ENCODE results near the gene EXOC6B. TPM values are rescaled to one million over a fixed set of nuclear protein-coding genes. Genes with fewer than 3 reads are reported as not detected.

Gene EXOC6B
- total and polyA plus RNA-seq, 8 donors = 22.1 to 30.8 (median 25.9) TPM

- TF ChIP-seq CTCF (IDR thresholded peaks at IDR 0.05) = no peak
- no peak for ATAC-seq
- H3K4me1 ChIP-seq = no peaks in the 10 kb centered on the region
Measured at GRCh38 chr2:72698300-72698699, 127.5 kb downstream of the EXOC6B start.

GRCh38 chr2:72696559-72696958, 129.3 kb downstream of the EXOC6B start:
- no peak for TF ChIP-seq CTCF (IDR thresholded peaks at IDR 0.05)
- Histone ChIP-seq H3K9me3 (no peaks in the 10 kb centered on the region), H3K27me3 (no peaks in the 10 kb centered on the region), H3K4me1 (no peaks in the 10 kb centered on the region), H3K36me3 (no peaks in the 10 kb centered on the region), H3K4me3 (no peak overlapping the region), H3K27ac (no peak overlapping the region)
- ATAC-seq (no peak), DNase-seq (no peak)
- intact Hi-C loops (cut with DNase I) = no loop called here

More at GRCh38 chr2:72698300-72698699, 127.5 kb downstream of the EXOC6B start:
- intact Hi-C loops (cut with DNase I) = no loop called here
- no peak overlapping the region for H3K27ac ChIP-seq
- H3K36me3 ChIP-seq = no peaks in the 10 kb centered on the region
- DNase-seq = no peak
- no peak overlapping the region for H3K4me3 ChIP-seq
- H3K27me3 ChIP-seq = no peaks in the 10 kb centered on the region
- H3K9me3 ChIP-seq = no peaks in the 10 kb centered on the region

- TF ChIP-seq CTCF (IDR thresholded peaks at IDR 0.05) = no peak
- Histone ChIP-seq H3K36me3 (no peaks in the 10 kb centered on the region), H3K4me3 (no peak overlapping the region), H3K4me1 (no peaks in the 10 kb centered on the region), H3K27me3 (no peaks in the 10 kb centered on the region), H3K9me3 (no peaks in the 10 kb centered on the region), H3K27ac (no peak overlapping the region)
- DNase-seq (no peak), ATAC-seq (no peak)
- intact Hi-C loops (cut with DNase I) = no loop called here
Measured at GRCh38 chr2:72695676-72696075, 130.2 kb downstream of the EXOC6B start.

- no peaks in the 10 kb centered on the region for H3K36me3 ChIP-seq
- intact Hi-C loops (cut with DNase I) = no loop called here
- peak; percentile 42 for ATAC-seq
- H3K4me3 ChIP-seq = no peak overlapping the region
- no peak for TF ChIP-seq CTCF (IDR thresholded peaks at IDR 0.05)
- H3K27ac ChIP-seq = no peak overlapping the region
- no peaks in the 10 kb centered on the region for H3K9me3 ChIP-seq
- peak in 3 of 4 donors; percentile 40 to 82 (median 78) for DNase-seq
- no peaks in the 10 kb centered on the region for H3K4me1 ChIP-seq
- H3K27me3 ChIP-seq = no peaks in the 10 kb centered on the region
Measured at GRCh38 chr2:72694715-72695496, 130.9 kb downstream of the EXOC6B start.

GRCh38 chr2:72689579-72690195, 136.1 kb downstream of the EXOC6B start:
- Histone ChIP-seq H3K27ac (no peak overlapping the region), H3K4me3 (no peak overlapping the region), H3K4me1 (no peaks in the 10 kb centered on the region), H3K36me3 (no peaks in the 10 kb centered on the region), H3K9me3 (no peaks in the 10 kb centered on the region), H3K27me3 (no peaks in the 10 kb centered on the region)
- DNase-seq (no peak), ATAC-seq (no peak)
- TF ChIP-seq CTCF (IDR thresholded peaks at IDR 0.05) = no peak
- intact Hi-C loops (cut with DNase I) = no loop called here
